Neural crest cell (in vitro differentiated cells): ENCODE measurements around the gene VEZF1. TPM values are rescaled to one million over a fixed set of nuclear protein-coding genes. Genes with fewer than 3 reads are reported as not detected.

Experiments used
- DNase-seq: peaks from one replicate; pipeline ENCODE4 v3.0.0; 2021; ENCODE audit warnings: low read depth, mixed read lengths, low spot score
- H3K27ac Mint-ChIP-seq: one replicate; pipeline ENCODE4 v1.8.0; 2021; ENCODE audit warnings: mild to moderate bottlenecking, mixed read lengths; ENCODE audit not compliant: unreplicated experiment
- H3K27me3 Mint-ChIP-seq: 2 replicates; pipeline ENCODE4 v1.8.0; 2021; ENCODE audit warnings: low read depth, mild to moderate bottlenecking, mixed read lengths
- H3K36me3 Mint-ChIP-seq: 2 replicates; pipeline ENCODE4 v1.8.0; 2021; ENCODE audit warnings: low read depth, mild to moderate bottlenecking, mixed read lengths
- H3K4me1 Mint-ChIP-seq: 2 replicates; pipeline ENCODE4 v1.8.0; 2021; ENCODE audit warnings: mixed read lengths
- H3K4me3 Mint-ChIP-seq: one replicate; pipeline ENCODE4 v1.8.0; 2021; ENCODE audit warnings: mild to moderate bottlenecking, mixed read lengths
- H3K9me3 Mint-ChIP-seq: 2 replicates; pipeline ENCODE4 v1.8.0; 2021; ENCODE audit warnings: mixed read lengths
- total RNA-seq: library from RNA; stranded (reverse); gene quantifications from 2 replicates; pipeline ENCODE4 v1.2.1, GENCODE V29; 2021
- TF ChIP-seq, protein P1 (sequence below): fragments of 200-600 bp; sonication (generic); conservative IDR thresholded peaks from 2 replicates; pipeline ENCODE4 v1.5.0; 2021; ENCODE audit warnings: antibody characterized with exemption, mild to moderate bottlenecking

VEZF1 gene
- total RNA-seq, 1 donor from 2014 or later = 139 TPM

DNA sequence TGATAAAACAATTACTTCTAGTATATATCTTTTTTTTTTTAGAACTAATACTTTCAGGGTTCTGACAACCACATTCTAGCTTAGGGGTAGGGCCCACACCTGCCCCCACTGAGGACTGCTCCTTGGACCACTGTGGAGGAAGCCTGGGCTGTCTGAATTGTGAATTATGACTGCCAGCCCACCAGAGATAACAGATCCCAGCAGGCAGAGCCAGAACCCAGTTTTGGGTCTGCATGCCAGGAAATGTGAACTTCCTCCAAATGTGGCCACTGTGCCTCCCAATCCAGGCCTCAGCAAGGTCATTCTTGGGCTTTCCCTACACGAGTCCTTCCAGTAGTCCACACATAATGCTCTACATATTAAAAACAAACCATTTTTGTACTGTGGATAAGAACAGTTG, 15.9 kb downstream of the VEZF1 start:
- H3K27ac Mint-ChIP-seq = no peak overlapping the region
- DNase-seq = no peak
- peaks cover 44% of the 10 kb centered on the region for H3K4me1 Mint-ChIP-seq
- H3K36me3 Mint-ChIP-seq = peaks cover 15% of the 10 kb centered on the region
- H3K27me3 Mint-ChIP-seq = no peaks in the 10 kb centered on the region
- H3K4me3 Mint-ChIP-seq = no peak overlapping the region
- no peaks in the 10 kb centered on the region for H3K9me3 Mint-ChIP-seq
- TF ChIP-seq, protein P1, sequence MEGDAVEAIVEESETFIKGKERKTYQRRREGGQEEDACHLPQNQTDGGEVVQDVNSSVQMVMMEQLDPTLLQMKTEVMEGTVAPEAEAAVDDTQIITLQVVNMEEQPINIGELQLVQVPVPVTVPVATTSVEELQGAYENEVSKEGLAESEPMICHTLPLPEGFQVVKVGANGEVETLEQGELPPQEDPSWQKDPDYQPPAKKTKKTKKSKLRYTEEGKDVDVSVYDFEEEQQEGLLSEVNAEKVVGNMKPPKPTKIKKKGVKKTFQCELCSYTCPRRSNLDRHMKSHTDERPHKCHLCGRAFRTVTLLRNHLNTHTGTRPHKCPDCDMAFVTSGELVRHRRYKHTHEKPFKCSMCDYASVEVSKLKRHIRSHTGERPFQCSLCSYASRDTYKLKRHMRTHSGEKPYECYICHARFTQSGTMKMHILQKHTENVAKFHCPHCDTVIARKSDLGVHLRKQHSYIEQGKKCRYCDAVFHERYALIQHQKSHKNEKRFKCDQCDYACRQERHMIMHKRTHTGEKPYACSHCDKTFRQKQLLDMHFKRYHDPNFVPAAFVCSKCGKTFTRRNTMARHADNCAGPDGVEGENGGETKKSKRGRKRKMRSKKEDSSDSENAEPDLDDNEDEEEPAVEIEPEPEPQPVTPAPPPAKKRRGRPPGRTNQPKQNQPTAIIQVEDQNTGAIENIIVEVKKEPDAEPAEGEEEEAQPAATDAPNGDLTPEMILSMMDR = no peak

DNA sequence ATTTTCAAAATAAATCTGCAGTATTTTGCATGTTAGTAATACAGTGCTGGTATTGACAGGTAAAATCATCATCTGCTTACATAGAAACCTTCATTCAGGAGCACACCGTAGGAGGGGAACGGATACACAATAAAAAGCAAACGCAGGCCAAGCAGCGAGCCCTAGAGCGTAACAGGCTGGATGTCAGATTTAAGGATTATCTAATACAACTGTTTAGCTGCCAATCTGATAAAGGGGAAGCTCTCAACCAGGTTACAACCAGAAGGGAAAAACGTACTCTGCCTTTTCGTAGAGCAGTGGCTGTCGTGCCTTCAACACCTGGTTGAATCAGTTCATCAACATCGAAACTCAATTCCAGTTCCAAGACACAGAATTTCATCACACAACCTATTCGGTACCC, 16.5 kb downstream of the VEZF1 start:
- Mint-ChIP-seq H3K9me3 (no peaks in the 10 kb centered on the region), H3K27ac (no peak overlapping the region), H3K27me3 (no peaks in the 10 kb centered on the region), H3K36me3 (peaks cover 15% of the 10 kb centered on the region), H3K4me1 (peaks cover 42% of the 10 kb centered on the region), H3K4me3 (no peak overlapping the region)
- TF ChIP-seq, protein P1 = no peak
- DNase-seq = no peak

DNA sequence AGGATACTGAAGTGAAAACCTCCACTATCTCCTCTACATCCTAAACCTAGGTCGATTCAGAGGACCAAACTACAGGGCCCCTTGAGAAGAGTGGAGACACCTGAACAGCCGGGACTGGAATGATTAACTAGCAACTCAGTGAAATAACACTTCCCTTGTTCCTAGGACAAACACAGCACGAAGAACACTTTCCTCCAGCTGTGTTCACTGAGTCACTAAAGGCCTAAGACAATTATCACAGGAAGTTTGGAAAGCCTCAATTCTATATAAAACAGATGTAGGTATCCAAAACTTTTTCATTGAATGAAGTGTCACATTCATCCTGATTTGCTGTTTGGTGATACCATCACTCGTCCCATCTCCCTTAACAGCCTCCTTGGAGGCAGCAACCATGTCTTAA, 17.3 kb downstream of the VEZF1 start:
- Mint-ChIP-seq H3K27ac (peak overlapping the region; percentile 91), H3K4me3 (no peak overlapping the region), H3K9me3 (no peaks in the 10 kb centered on the region), H3K36me3 (peaks cover 9% of the 10 kb centered on the region), H3K4me1 (peaks cover 36% of the 10 kb centered on the region), H3K27me3 (no peaks in the 10 kb centered on the region)
- TF ChIP-seq, protein P1 = no peak
- DNase-seq = no peak

DNA sequence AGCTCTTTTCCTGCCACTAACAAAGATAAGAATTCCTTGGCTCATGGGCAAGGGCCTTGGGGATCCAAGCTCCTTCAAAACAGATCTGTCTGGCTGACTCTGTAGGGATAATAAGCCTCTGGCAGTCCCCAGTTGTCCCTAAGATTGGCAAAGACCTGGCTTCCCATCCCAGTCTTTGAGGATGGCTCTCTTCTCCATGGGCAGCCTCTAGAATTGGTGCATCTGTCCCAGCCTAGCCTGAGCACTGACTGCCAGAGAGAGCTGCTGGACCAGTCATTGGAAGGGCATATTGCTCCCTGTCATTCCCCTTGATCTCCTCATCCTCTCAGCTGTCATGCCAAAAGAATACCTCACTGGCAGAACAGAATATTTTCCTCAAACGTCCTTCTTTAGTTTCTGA, 19.6 kb downstream of the VEZF1 start:
- Mint-ChIP-seq H3K4me1 (peaks cover 45% of the 10 kb centered on the region), H3K9me3 (no peaks in the 10 kb centered on the region), H3K36me3 (peaks cover 4% of the 10 kb centered on the region), H3K27me3 (no peaks in the 10 kb centered on the region), H3K27ac (no peak overlapping the region), H3K4me3 (peak overlapping the region; percentile 4)
- DNase-seq = no peak
- TF ChIP-seq, protein P1 = no peak

DNA sequence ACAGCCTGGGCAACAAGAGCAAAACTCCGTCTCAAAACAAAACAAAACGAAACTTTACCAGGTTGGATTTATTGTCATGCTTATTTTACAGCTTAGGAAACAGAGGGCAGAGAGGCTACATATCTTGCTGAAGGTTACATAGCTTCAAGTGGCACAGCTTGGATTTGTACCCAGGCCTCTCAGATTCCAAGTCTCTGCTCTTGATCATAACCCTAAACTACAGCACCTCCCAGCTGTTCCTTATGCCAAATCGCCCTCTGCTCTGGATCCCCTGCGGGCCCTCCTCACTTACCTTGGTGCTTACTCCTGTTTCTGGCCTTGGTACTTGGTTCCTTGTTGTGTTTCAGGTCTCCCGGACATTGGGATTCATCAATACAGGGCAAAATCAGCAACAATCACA, 21.2 kb downstream of the VEZF1 start:
- Mint-ChIP-seq H3K36me3 (no peaks in the 10 kb centered on the region), H3K4me1 (peaks cover 45% of the 10 kb centered on the region), H3K9me3 (no peaks in the 10 kb centered on the region), H3K4me3 (no peak overlapping the region), H3K27ac (no peak overlapping the region), H3K27me3 (no peaks in the 10 kb centered on the region)
- DNase-seq = no peak
- TF ChIP-seq, protein P1 = no peak

DNA sequence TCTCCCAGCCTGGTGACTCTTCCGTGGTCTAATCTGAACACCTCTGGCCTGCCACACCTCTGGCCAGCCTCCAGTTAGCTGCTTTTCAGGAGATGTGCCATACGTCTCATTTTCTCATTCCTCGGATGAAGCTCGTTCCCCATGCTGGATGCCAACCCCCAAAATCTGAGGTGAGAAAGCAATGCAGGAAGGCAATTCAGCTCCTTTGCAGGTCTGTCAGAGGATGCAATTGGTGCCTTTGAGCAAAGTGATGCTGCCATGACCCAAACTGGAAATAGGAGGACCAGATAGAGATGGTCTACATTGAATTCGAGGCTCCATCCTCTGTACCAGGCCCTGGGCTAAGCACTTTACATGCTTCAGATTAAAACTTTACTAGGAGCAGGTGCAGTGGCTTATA, 21.8 kb downstream of the VEZF1 start:
- no peak overlapping the region for H3K27ac Mint-ChIP-seq
- H3K4me3 Mint-ChIP-seq = no peak overlapping the region
- peaks cover 42% of the 10 kb centered on the region for H3K4me1 Mint-ChIP-seq
- TF ChIP-seq, protein P1 = no peak
- H3K36me3 Mint-ChIP-seq = no peaks in the 10 kb centered on the region
- DNase-seq = no peak
- no peaks in the 10 kb centered on the region for H3K9me3 Mint-ChIP-seq
- H3K27me3 Mint-ChIP-seq = no peaks in the 10 kb centered on the region
